ENCODE results near the gene OTOP2.

DNA sequence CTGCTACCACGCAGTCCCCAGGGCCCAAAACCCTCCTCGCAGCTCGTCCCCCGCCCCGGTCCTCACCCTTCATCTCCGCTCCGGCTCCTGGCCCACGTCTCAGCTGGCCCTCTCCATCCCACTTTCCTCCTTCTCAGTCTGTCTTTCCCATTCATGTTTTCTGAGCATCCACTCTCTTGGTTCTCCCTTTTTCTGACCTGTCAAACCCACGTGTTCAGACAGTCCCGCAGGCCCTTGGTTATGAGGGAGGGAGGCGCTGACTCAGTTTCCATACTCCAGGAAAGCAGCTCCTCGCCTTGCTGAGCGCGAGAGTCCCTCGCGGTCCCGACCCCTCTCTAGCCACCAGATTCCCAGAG, 48.9 kb downstream of the OTOP2 start:
- TF ChIP-seq CTCF (IDR thresholded peaks at IDR 0.05) (no peak), POLR2AphosphoS5 (IDR thresholded peaks at IDR 0.05) (no peak), POLR2A (IDR thresholded peaks at IDR 0.05) (no peak)

All from transverse colon (tissue), 4 donors.